ENCODE results near the gene BRD3OS. TPM values are rescaled to one million over a fixed set of nuclear protein-coding genes. Genes with fewer than 3 reads are reported as not detected.

The BRD3OS gene
- total and polyA plus RNA-seq, 10 of the 15 experiments (the other 5 are each of a cell fraction or from before 2014, with no cell fraction given) = 2.1 to 13.7 (median 10.7) TPM

DNA sequence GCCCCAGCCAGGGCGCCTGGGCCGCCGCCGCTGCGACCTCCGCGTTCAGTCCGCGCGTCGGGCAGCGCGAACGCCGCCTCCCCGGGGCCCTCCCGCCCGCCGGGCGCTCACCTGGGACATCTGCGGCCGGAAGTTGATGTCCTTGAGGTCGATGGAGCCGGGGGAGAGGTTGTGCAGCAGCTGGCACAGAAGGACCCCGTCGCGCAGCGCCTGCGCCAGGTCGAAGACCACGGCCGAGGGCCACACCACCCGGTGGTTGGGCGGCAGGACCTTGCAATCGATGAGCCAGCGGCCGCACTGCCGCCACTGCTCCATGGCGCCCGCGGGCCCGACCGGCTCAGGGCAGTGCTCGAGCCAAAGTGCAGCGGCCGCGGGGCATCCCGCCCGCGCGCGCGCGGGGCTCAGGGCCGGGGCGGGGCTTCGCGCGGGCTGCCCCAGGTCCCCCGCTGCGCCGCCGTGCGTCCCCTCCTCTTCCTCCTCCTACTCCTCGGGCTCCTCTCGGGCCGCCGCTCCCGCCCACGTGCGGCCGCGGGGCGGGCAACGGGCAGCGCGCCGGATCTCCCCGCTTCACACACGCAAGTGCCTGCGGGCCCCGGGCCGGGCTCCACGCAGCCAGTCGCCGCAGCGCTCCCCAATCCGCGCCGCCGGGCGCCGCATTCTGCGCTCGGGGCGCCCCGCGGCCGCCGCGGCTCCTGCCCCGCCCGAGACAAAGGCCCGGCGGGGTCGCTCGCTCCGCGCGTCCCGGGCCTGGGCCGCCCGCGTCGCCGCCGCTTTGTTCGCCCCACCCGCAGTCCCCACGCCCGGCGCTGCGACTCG is 33.1 kb upstream of the BRD3OS start, which contains the start of gene VAV2 (continued):
- TF ChIP-seq, protein P1, sequence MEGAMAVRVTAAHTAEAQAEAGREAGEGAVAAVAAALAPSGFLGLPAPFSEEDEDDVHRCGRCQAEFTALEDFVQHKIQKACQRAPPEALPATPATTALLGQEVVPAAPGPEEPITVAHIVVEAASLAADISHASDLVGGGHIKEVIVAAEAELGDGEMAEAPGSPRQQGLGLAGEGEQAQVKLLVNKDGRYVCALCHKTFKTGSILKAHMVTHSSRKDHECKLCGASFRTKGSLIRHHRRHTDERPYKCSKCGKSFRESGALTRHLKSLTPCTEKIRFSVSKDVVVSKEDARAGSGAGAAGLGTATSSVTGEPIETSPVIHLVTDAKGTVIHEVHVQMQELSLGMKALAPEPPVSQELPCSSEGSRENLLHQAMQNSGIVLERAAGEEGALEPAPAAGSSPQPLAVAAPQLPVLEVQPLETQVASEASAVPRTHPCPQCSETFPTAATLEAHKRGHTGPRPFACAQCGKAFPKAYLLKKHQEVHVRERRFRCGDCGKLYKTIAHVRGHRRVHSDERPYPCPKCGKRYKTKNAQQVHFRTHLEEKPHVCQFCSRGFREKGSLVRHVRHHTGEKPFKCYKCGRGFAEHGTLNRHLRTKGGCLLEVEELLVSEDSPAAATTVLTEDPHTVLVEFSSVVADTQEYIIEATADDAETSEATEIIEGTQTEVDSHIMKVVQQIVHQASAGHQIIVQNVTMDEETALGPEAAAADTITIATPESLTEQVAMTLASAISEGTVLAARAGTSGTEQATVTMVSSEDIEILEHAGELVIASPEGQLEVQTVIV (IDR thresholded peaks at IDR 0.05; ENCODE audit: borderline replicate concordance, partially characterized antibody) = no peak
- TF ChIP-seq, protein P2, sequence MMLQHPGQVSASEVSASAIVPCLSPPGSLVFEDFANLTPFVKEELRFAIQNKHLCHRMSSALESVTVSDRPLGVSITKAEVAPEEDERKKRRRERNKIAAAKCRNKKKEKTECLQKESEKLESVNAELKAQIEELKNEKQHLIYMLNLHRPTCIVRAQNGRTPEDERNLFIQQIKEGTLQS (IDR thresholded peaks at IDR 0.05; ENCODE audit: borderline replicate concordance, extremely low read depth, low read depth, low read length) = no peak
- TF ChIP-seq IRF4 (IDR thresholded peaks at IDR 0.05; ENCODE audit: low read depth, low read length) (no peak), YBX1 (IDR thresholded peaks at IDR 0.05) (no peak), ZNF274 (IDR thresholded peaks at IDR 0.05; ENCODE audit: insufficient read depth, insufficient read length) (no peak), DPF2 (IDR thresholded peaks at IDR 0.05) (peak; percentile 76), ZNF217 (IDR thresholded peaks at IDR 0.05) (no peak), JUND (IDR thresholded peaks at IDR 0.05; ENCODE audit: low read depth, low read length) (no peak), HDAC6 (IDR thresholded peaks at IDR 0.05; ENCODE audit: unreplicated experiment) (no peak), RUNX3 (IDR thresholded peaks at IDR 0.05; ENCODE audit: low read length) (peak; percentile 37; the same call in 1 of the 2 replicates), SREBF2 (IDR thresholded peaks at IDR 0.05; ENCODE audit: low read length) (no peak), ASH2L (IDR thresholded peaks at IDR 0.05; ENCODE audit: borderline replicate concordance, low read depth) (no peak), HDGF (IDR thresholded peaks at IDR 0.05) (no peak), POLR2AphosphoS2 (IDR thresholded peaks at IDR 0.05; ENCODE audit: low read depth, low read length) (no peak), BCL11A (IDR thresholded peaks at IDR 0.05; ENCODE audit: low read depth, low read length) (no peak), CBX3 (IDR thresholded peaks at IDR 0.05; ENCODE audit: borderline replicate concordance, low read depth) (no peak), EP300 (IDR thresholded peaks at IDR 0.05; ENCODE audit: borderline replicate concordance in 1 of 2, control insufficient read depth in 1 of 2, low read depth in 2 of 2, low read length in 2 of 2) (no peak), LARP7 (IDR thresholded peaks at IDR 0.05) (peak; percentile 61; the same call in 1 of the 2 replicates), MEF2A (IDR thresholded peaks at IDR 0.05; ENCODE audit: insufficient read depth, low read depth, low read length) (no peak), NBN (IDR thresholded peaks at IDR 0.05) (no peak), SRF (IDR thresholded peaks at IDR 0.05; ENCODE audit: low read depth in 2 of 2, low read length in 2 of 2) (no peak)
- TF ChIP-seq, protein P3, sequence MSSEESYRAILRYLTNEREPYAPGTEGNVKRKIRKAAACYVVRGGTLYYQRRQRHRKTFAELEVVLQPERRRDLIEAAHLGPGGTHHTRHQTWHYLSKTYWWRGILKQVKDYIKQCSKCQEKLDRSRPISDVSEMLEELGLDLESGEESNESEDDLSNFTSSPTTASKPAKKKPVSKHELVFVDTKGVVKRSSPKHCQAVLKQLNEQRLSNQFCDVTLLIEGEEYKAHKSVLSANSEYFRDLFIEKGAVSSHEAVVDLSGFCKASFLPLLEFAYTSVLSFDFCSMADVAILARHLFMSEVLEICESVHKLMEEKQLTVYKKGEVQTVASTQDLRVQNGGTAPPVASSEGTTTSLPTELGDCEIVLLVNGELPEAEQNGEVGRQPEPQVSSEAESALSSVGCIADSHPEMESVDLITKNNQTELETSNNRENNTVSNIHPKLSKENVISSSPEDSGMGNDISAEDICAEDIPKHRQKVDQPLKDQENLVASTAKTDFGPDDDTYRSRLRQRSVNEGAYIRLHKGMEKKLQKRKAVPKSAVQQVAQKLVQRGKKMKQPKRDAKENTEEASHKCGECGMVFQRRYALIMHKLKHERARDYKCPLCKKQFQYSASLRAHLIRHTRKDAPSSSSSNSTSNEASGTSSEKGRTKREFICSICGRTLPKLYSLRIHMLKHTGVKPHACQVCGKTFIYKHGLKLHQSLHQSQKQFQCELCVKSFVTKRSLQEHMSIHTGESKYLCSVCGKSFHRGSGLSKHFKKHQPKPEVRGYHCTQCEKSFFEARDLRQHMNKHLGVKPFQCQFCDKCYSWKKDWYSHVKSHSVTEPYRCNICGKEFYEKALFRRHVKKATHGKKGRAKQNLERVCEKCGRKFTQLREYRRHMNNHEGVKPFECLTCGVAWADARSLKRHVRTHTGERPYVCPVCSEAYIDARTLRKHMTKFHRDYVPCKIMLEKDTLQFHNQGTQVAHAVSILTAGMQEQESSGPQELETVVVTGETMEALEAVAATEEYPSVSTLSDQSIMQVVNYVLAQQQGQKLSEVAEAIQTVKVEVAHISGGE (CRISPR knock-in tag; IDR thresholded peaks at IDR 0.05) = no peak

All from GM12878 (cell line).